Spleen (tissue), 11 donors: ENCODE measurements around the gene KTN1. TPM values are rescaled to one million over a fixed set of nuclear protein-coding genes. Genes with fewer than 3 reads are reported as not detected.

Source experiments
- DNase-seq: peaks from one replicate; pipeline ENCODE4 v3.0.0-alpha.2; 2020
- H3K27ac ChIP-seq, 8 donors: fragments of 200-600 bp; sonication (generic) in 7 of 8; 1 replicate in 4 of 8; 2 replicates in 4 of 8; pipeline versions ENCODE4 v1.5.0 to v1.8.0; 2016 to 2021; ENCODE audit warnings: inconsistent platforms in 4 of 8, mild to moderate bottlenecking in 4 of 8, moderate library complexity in 1 of 8
- H3K27me3 ChIP-seq, 7 donors: fragments of 200-600 bp; sonication (generic) in 6 of 7; replicated peaks in 1 of 7; 1 replicate in 4 of 7; 2 replicates in 3 of 7; pipeline versions ENCODE4 v1.5.0 to v1.8.0; 2016 to 2021; ENCODE audit warnings: inconsistent platforms in 3 of 7, mild to moderate bottlenecking in 1 of 7
- H3K36me3 ChIP-seq, 6 donors: fragments of 200-600 bp; sonication (generic) in 5 of 6; 1 replicate in 4 of 6; 2 replicates in 2 of 6; pipeline versions ENCODE4 v1.5.0 to v1.8.0; 2016 to 2021; ENCODE audit warnings: inconsistent platforms in 2 of 6
- H3K4me1 ChIP-seq, 6 donors: fragments of 200-600 bp; sonication (generic) in 5 of 6; 1 replicate in 3 of 6; 2 replicates in 3 of 6; pipeline versions ENCODE4 v1.5.0 to v1.8.0; 2016 to 2021; ENCODE audit warnings: inconsistent platforms in 3 of 6
- H3K4me3 ChIP-seq, 8 donors: fragments of 200-600 bp; sonication (generic) in 7 of 8; 1 replicate in 4 of 8; 2 replicates in 4 of 8; pipeline versions ENCODE4 v1.5.0 to v1.8.0; 2016 to 2021; ENCODE audit warnings: inconsistent platforms in 4 of 8, mild to moderate bottlenecking in 4 of 8, moderate library complexity in 2 of 8
- H3K9me3 ChIP-seq, 8 donors: fragments of 200-600 bp; sonication (generic) in 7 of 8; 1 replicate in 4 of 8; 2 replicates in 4 of 8; pipeline versions ENCODE4 v1.5.0 to v1.8.0; 2016 to 2021; ENCODE audit warnings: inconsistent platforms in 4 of 8
- POLR2A ChIP-seq, 3 donors: fragments of 450-650 bp; IDR thresholded peaks; one replicate each; pipeline ENCODE4 v1.5.1; 2017; ENCODE audit warnings: antibody characterized with exemption in 3 of 3, mild to moderate bottlenecking in 1 of 3
- POLR2AphosphoS5 ChIP-seq, 3 donors: sonication (generic); formaldehyde crosslinking; IDR thresholded peaks; one replicate each; pipeline ENCODE4 v1.5.1; 2017; ENCODE audit warnings: antibody characterized with exemption in 3 of 3
- WGBS, 5 donors: extraction: QIAGEN DNeasy Blood & Tissue Kit in 3 of 5; methylation state at CpG; one replicate each; pipeline versions ENCODE4 v1.1.5 to v1.1.7; 2013 to 2018; 5-methylcytosine and 5-hydroxymethylcytosine counted together
- intact Hi-C: fragments of 100-400 bp; cut with DNase I; formaldehyde crosslinking; loops from one replicate; pipeline ENCODE4 v1.15.0; 2023; ENCODE audit warnings: low total_unique reads
- polyA plus RNA-seq, 3 donors: library from polyadenylated mRNA; stranded (reverse); fragments of 200-250 nt; gene quantifications; one replicate each; pipeline ENCODE4 v1.2.1, GENCODE V29; 2013
- total RNA-seq, 7 donors: library from RNA; depleted of rRNA in 3 of 7; stranded (reverse); fragments of >200 nt in 3 of 7; fragmentation: NEBNext Ultra II Directional in 4 of 7; extraction: Animal tissue kit (Norgen Biotek cat#: 25700) in 4 of 7; gene quantifications; one replicate each; pipeline versions ENCODE4 v1.1.0 to v1.2.1, GENCODE V29; 2016 to 2021
- TF ChIP-seq, protein P1 (sequence below), 11 experiments: fragments of 200-600 bp in 7 of 11; fragments of 450-650 bp in 4 of 11; sonication (generic) in 4 of 11; IDR thresholded peaks in 8 of 11; conservative IDR thresholded peaks in 3 of 11; 1 replicate in 7 of 11; 2 replicates in 4 of 11; pipeline versions ENCODE4 v1.4.0 to v1.8.0; 2016 to 2021; ENCODE audit warnings: antibody characterized with exemption in 11 of 11, inconsistent platforms in 4 of 11, mild to moderate bottlenecking in 1 of 11
- donor health status: healthy with polysubstance abuse.
- donor health status: DM: no; HTN: no; CAD: no; lungs with moderate emphysema.
- donor health status: DM: no; HTN: no; CAD: no.
- donor health status: Bipolar disorder and iron deficiency.
- donor health status: healthy.
- donor health status: DM: no; HTN: no; CAD: no.
- donor health status: DM: yes; HTN: yes; CAD: no.

The KTN1 gene
- total and polyA plus RNA-seq, 10 donors = 53.1 to 139 (median 114) TPM

DNA sequence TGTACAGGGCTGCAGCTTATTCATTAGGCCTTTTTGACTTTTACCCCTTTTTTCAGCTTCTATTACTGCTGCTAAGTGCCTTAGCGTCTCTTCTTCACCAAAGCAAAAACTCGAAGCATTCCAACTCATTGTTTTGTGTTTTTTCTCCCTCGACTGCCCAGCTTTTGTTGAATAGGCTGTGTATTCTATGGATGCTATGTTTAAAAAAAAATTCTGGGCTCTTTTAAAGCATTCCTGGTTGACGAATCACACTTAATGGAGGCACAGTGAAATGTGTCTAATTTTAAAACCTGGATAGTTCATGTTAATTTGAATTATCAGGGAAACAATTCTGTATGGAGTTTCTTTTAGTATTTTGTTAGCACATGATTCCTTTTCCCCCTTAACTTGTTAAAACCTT, 29.7 kb downstream of the KTN1 start:
- 71 to 87% (median 86%) methylated on average over 4 of the region's 4 CpGs for WGBS, 5 donors
- peaks cover 0 to 52% (median 1%) of the 10 kb centered on the region in 6 donors for H3K4me1 ChIP-seq
- intact Hi-C loops = no loop called here

DNA sequence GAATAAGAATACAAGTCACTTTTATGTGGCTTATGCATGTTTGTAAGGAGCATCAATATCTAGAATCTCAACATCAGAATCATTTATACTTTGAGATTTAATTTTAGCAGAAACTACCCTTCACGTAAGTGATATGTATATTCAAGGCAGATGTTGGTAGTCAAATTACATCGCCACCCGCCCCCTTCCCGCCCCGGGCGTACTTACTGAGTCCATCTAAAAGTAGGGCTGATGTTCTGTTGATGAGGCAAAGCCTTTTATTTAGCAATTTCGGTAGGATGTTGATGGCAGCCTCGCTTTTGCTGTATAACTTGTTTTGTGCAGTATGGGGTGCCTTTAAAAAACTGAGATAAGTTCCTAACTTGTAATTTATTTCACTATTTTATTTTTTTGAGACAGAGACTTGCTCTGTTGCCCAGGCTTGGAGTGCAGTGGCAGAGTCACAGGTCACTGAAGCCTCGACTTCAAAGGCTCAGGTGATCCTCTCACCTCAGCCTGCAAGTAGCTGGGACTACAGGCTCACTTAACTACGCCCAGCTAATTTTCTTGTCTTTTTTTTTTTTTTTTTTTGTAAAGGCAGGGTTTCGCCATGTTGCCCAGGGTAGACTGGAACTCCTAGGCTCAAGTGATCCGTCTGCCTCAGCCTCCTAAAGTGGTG, 30.8 kb downstream of the KTN1 start:
- Histone ChIP-seq H3K9me3 (no peaks in the 10 kb centered on the region), H3K36me3 (peaks cover 0 to 48% (median 4%) of the 10 kb centered on the region in 6 donors), H3K4me1 (peaks cover 0 to 41% (median 1%) of the 10 kb centered on the region in 6 donors), H3K4me3 (no peak overlapping the region), H3K27ac (no peak overlapping the region), H3K27me3 (no peaks in the 10 kb centered on the region)
- WGBS, 5 donors = 87 to 96% (median 92%) methylated on average over 12 of the region's 12 CpGs
- no peak for DNase-seq
- intact Hi-C loops = no loop called here
- TF ChIP-seq POLR2AphosphoS5 (IDR thresholded peaks at IDR 0.05) = no peak
- no peak for TF ChIP-seq POLR2A (IDR thresholded peaks at IDR 0.05)
- TF ChIP-seq, protein P1, sequence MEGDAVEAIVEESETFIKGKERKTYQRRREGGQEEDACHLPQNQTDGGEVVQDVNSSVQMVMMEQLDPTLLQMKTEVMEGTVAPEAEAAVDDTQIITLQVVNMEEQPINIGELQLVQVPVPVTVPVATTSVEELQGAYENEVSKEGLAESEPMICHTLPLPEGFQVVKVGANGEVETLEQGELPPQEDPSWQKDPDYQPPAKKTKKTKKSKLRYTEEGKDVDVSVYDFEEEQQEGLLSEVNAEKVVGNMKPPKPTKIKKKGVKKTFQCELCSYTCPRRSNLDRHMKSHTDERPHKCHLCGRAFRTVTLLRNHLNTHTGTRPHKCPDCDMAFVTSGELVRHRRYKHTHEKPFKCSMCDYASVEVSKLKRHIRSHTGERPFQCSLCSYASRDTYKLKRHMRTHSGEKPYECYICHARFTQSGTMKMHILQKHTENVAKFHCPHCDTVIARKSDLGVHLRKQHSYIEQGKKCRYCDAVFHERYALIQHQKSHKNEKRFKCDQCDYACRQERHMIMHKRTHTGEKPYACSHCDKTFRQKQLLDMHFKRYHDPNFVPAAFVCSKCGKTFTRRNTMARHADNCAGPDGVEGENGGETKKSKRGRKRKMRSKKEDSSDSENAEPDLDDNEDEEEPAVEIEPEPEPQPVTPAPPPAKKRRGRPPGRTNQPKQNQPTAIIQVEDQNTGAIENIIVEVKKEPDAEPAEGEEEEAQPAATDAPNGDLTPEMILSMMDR (IDR thresholded peaks at IDR 0.05 in 8 of 11, conservative IDR thresholded peaks at IDR 0.05 in 3 of 11) = no peak

More for the DNA sequence above, 29.7 kb downstream of the KTN1 start:
- no peaks in the 10 kb centered on the region for H3K27me3 ChIP-seq
- TF ChIP-seq POLR2A (IDR thresholded peaks at IDR 0.05) (no peak), POLR2AphosphoS5 (IDR thresholded peaks at IDR 0.05) (no peak)
- TF ChIP-seq, protein P1 (IDR thresholded peaks at IDR 0.05 in 8 of 11, conservative IDR thresholded peaks at IDR 0.05 in 3 of 11) = no peak
- no peaks in the 10 kb centered on the region for H3K9me3 ChIP-seq
- H3K36me3 ChIP-seq = peaks cover 0 to 36% (median 2%) of the 10 kb centered on the region in 6 donors
- no peak overlapping the region for H3K4me3 ChIP-seq
- no peak for DNase-seq
- H3K27ac ChIP-seq = no peak overlapping the region

DNA sequence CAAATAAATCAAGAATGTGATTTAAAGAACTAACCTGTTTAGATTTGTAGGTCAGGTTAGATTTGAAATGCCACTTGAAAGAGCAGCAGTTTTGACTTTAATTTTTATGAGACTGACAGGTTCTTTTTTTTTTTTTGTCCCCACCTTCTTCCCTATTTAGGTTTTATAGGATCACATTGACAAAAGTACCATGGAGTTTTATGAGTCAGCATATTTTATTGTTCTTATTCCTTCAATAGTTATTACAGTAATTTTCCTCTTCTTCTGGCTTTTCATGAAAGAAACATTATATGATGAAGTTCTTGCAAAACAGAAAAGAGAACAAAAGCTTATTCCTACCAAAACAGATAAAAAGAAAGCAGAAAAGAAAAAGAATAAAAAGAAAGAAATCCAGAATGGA, 31.9 kb downstream of the KTN1 start:
- intact Hi-C loops = no loop called here
- DNase-seq = no peak
- Histone ChIP-seq H3K27ac (no peak overlapping the region), H3K4me1 (peaks cover 0 to 32% (median 1%) of the 10 kb centered on the region in 6 donors), H3K27me3 (no peaks in the 10 kb centered on the region), H3K4me3 (no peak overlapping the region), H3K9me3 (no peaks in the 10 kb centered on the region), H3K36me3 (peaks cover 0 to 58% (median 13%) of the 10 kb centered on the region in 6 donors)
- TF ChIP-seq, protein P1 (IDR thresholded peaks at IDR 0.05 in 8 of 11, conservative IDR thresholded peaks at IDR 0.05 in 3 of 11) = no peak
- TF ChIP-seq POLR2AphosphoS5 (IDR thresholded peaks at IDR 0.05) (no peak), POLR2A (IDR thresholded peaks at IDR 0.05) (no peak)

DNA sequence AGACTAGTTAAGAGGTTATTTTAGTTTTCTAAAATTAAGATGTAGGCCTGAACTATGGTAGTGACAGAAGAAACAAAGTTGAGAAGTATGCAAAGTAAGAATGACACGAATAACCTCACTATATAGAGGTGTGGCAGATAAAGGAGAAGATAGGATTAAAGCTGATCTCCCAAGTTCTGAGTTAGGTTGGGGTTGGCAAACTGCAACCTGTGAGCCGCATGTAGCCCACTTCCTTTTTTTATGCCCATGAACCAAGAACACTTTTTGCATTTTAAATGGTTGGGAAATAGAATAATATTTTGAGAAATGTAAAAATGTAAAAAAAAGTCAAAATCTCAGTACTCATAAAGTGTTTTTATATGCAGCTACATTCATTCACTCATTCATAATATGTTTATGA, 34.3 kb downstream of the KTN1 start:
- Histone ChIP-seq H3K4me3 (no peak overlapping the region), H3K9me3 (peaks cover 0 to 3% (median under 1%) of the 10 kb centered on the region in 8 donors), H3K36me3 (peaks cover under 1 to 75% (median 37%) of the 10 kb centered on the region in 6 donors), H3K4me1 (peaks cover 0 to 7% (median 1%) of the 10 kb centered on the region in 6 donors), H3K27me3 (no peaks in the 10 kb centered on the region), H3K27ac (no peak overlapping the region)
- DNase-seq = no peak
- TF ChIP-seq POLR2AphosphoS5 (IDR thresholded peaks at IDR 0.05) (no peak), POLR2A (IDR thresholded peaks at IDR 0.05) (no peak)
- TF ChIP-seq, protein P1 (IDR thresholded peaks at IDR 0.05 in 8 of 11, conservative IDR thresholded peaks at IDR 0.05 in 3 of 11) = no peak
- intact Hi-C loops = no loop called here
- WGBS, 5 donors = 68 to 84% (median 71%) methylated on average over 2 of the region's 2 CpGs
